HepG2 (cell line): ENCODE measurements around the gene PPP1R15B. TPM values are rescaled to one million over a fixed set of nuclear protein-coding genes. Genes with fewer than 3 reads are reported as not detected.
A peak's percentile ranks its signal among the peaks of the same experiment; 100 is the strongest.

Experiments used
- ATF3 ChIP-seq: sonication (generic); formaldehyde crosslinking; IDR thresholded peaks from 2 replicates; pipeline ENCODE4 v1.4.0; 2020; ENCODE audit warnings: missing genetic modification reagents
- ATF4 ChIP-seq, 2 experiments: fragments of 450-650 bp in 1 of 2; sonication (generic) in 1 of 2; formaldehyde crosslinking; IDR thresholded peaks; 2 replicates each; pipeline versions ENCODE4 v1.5.0 to v1.8.0; 2020 to 2022; ENCODE audit warnings: mild to moderate bottlenecking in 1 of 2, missing genetic modification reagents in 1 of 2
- CHD4 ChIP-seq: fragments of 200-600 bp; sonication (generic); IDR thresholded peaks from 2 replicates; pipeline ENCODE4 v1.7.0; 2017; ENCODE audit warnings: mild to moderate bottlenecking, low read length, borderline replicate concordance
- HMGXB4 ChIP-seq, 2 experiments: sonication (generic) in 1 of 2; formaldehyde crosslinking in 1 of 2; IDR thresholded peaks; 2 replicates each; pipeline versions ENCODE4 v1.4.0 to v1.6.1; 2018 to 2020; ENCODE audit warnings: missing genetic modification reagents in 2 of 2, borderline replicate concordance in 1 of 2, low read depth in 1 of 2, mild to moderate bottlenecking in 1 of 2, missing biosample characterization in 1 of 2
- HNRNPK ChIP-seq: fragments of 200-400 bp; formaldehyde crosslinking; IDR thresholded peaks from 2 replicates; pipeline ENCODE4 v1.6.1; 2018; ENCODE audit warnings: low read length, low read depth, moderate library complexity, mild to moderate bottlenecking; ENCODE audit not compliant: poor library complexity, severe bottlenecking
- JUN ChIP-seq: sonication (generic); formaldehyde crosslinking; IDR thresholded peaks from 2 replicates; pipeline ENCODE4 v1.4.0; 2020; ENCODE audit warnings: mild to moderate bottlenecking, missing genetic modification reagents
- KDM2A ChIP-seq: sonication (generic); formaldehyde crosslinking; IDR thresholded peaks from 2 replicates; pipeline ENCODE4 v1.4.0; 2020; ENCODE audit warnings: low read depth, missing genetic modification reagents, borderline replicate concordance
- MED1 ChIP-seq: sonication (generic); formaldehyde crosslinking; IDR thresholded peaks from 2 replicates; pipeline ENCODE4 v1.4.0; 2020; ENCODE audit warnings: missing genetic modification reagents
- MZF1 ChIP-seq: sonication (generic); formaldehyde crosslinking; IDR thresholded peaks from 2 replicates; pipeline ENCODE4 v1.8.1; 2023; ENCODE audit warnings: mild to moderate bottlenecking, missing genetic modification reagents, borderline replicate concordance
- NAIF1 ChIP-seq: sonication (generic); formaldehyde crosslinking; IDR thresholded peaks from 2 replicates; pipeline ENCODE4 v1.5.0; 2020; ENCODE audit warnings: mild to moderate bottlenecking, missing genetic modification reagents, borderline replicate concordance
- NR2F2 ChIP-seq: IDR thresholded peaks from 2 replicates; pipeline ENCODE4 v1.6.1; 2012; ENCODE audit warnings: low read depth, inconsistent platforms, borderline replicate concordance
- PBX3 ChIP-seq: sonication (generic); formaldehyde crosslinking; IDR thresholded peaks from 2 replicates; pipeline ENCODE4 v1.8.1; 2023; ENCODE audit warnings: missing genetic modification reagents, inconsistent platforms, borderline replicate concordance
- POGZ ChIP-seq: sonication (generic); formaldehyde crosslinking; IDR thresholded peaks from 2 replicates; pipeline ENCODE4 v1.4.0; 2020; ENCODE audit warnings: mild to moderate bottlenecking, missing genetic modification reagents
- RORA ChIP-seq: sonication (generic); formaldehyde crosslinking; IDR thresholded peaks from 2 replicates; pipeline ENCODE4 v1.5.0; 2020; ENCODE audit warnings: mild to moderate bottlenecking, missing genetic modification reagents, moderate library complexity
- TAF1 ChIP-seq: sonication (generic); formaldehyde crosslinking; IDR thresholded peaks from 2 replicates; pipeline ENCODE4 v1.4.0; 2020; ENCODE audit warnings: missing genetic modification reagents
- ZNF3 ChIP-seq: IDR thresholded peaks from 2 replicates; pipeline ENCODE4 v1.7.0; 2017; ENCODE audit warnings: inconsistent platforms
- ZNF446 ChIP-seq: sonication (generic); formaldehyde crosslinking; IDR thresholded peaks from 2 replicates; pipeline ENCODE4 v1.5.0; 2020; ENCODE audit warnings: mild to moderate bottlenecking, missing genetic modification reagents
- ZNF468 ChIP-seq: sonication (generic); formaldehyde crosslinking; IDR thresholded peaks from 2 replicates; pipeline ENCODE4 v1.8.0; 2022; ENCODE audit warnings: mild to moderate bottlenecking, moderate library complexity, missing genetic modification reagents
- ZNF503 ChIP-seq: sonication (generic); formaldehyde crosslinking; IDR thresholded peaks from 2 replicates; pipeline ENCODE4 v1.4.0; 2020; ENCODE audit warnings: missing genetic modification reagents
- ZNF75D ChIP-seq: sonication (generic); formaldehyde crosslinking; IDR thresholded peaks from 2 replicates; pipeline ENCODE4 v1.8.1; 2023; ENCODE audit warnings: missing genetic modification reagents, mild to moderate bottlenecking, borderline replicate concordance
- ZNF775 ChIP-seq: sonication (generic); formaldehyde crosslinking; IDR thresholded peaks from 2 replicates; pipeline ENCODE4 v1.4.0; 2020; ENCODE audit warnings: missing genetic modification reagents, mild to moderate bottlenecking, moderate library complexity, borderline replicate concordance
- polyA plus RNA-seq, 8 experiments: library from polyadenylated mRNA; depleted of rRNA in 3 of 8; stranded (reverse) in 7 of 8; unstranded in 1 of 8; fragments of >200 nt; fragmentation: Illumina TruSeq in 4 of 8; extraction: Trizol in 4 of 8; gene quantifications; 2 replicates each; pipeline versions ENCODE4 v1.2.1 to v1.2.3, GENCODE V29; 2011 to 2016; ENCODE audit warnings: low read depth in 4 of 8, missing spikeins in 1 of 8, mixed read lengths in 1 of 8; ENCODE audit not compliant: insufficient read depth in 1 of 8
- total RNA-seq, 5 experiments: library from RNA; depleted of rRNA; stranded (reverse); fragments of >200 nt; fragmentation: Illumina TruSeq; extraction: Trizol; gene quantifications; 2 replicates each; pipeline ENCODE4 v1.2.3, GENCODE V29; 2016; ENCODE audit warnings: low read depth in 1 of 5

PPP1R15B gene
- total and polyA plus RNA-seq, 2 of the 13 experiments (the other 11 are each of a cell fraction or from before 2014, with no cell fraction given): 13.4 to 23.8 TPM

GRCh38 chr1:204411451-204412204 lies at the start of gene PPP1R15B (continued):
- TF ChIP-seq KDM2A (CRISPR knock-in tag) (peak; percentile 80), ZNF468 (CRISPR knock-in tag) (no peak), NR2F2 (no peak), MZF1 (peak; percentile 49; the same call in 1 of the 2 replicates), ZNF503 (0 out of 2 replicates have a peak, but pooled peaks have one; percentile 26), CHD4 (no peak), RORA (CRISPR knock-in tag) (no peak), JUN (CRISPR knock-in tag) (no peak), ATF4 (CRISPR knock-in tag; IDR thresholded peaks at IDR 0.05) (peak; percentile 9 to 99; a peak in 3 of 4 replicates), MED1 (peak; percentile 69), ZNF446 (CRISPR knock-in tag) (no peak), ZNF75D (CRISPR knock-in tag) (no peak), ZNF775 (no peak), HMGXB4 (CRISPR knock-in tag; IDR thresholded peaks at IDR 0.05; ENCODE audit: borderline replicate concordance in 1 of 2, low read depth in 1 of 2) (peak; percentile 80 to 86; a peak in 3 of 4 replicates), HNRNPK (no peak), POGZ (CRISPR knock-in tag) (peak; percentile 62), NAIF1 (CRISPR knock-in tag) (no peak), TAF1 (CRISPR knock-in tag) (peak; percentile 93), PBX3 (0 out of 2 replicates have a peak, but pooled peaks have one; percentile 11), ZNF3 (CRISPR knock-in tag) (peak; percentile 19; the same call in 1 of the 2 replicates), ATF3 (CRISPR knock-in tag) (peak; percentile 78)
